ENCODE data around the gene CHD5. TPM values are rescaled to one million over a fixed set of nuclear protein-coding genes. Genes with fewer than 3 reads are reported as not detected.

The CHD5 gene
- total RNA-seq, 2 experiments from 2014 or later: 0.25 to 0.76 TPM

DNA sequence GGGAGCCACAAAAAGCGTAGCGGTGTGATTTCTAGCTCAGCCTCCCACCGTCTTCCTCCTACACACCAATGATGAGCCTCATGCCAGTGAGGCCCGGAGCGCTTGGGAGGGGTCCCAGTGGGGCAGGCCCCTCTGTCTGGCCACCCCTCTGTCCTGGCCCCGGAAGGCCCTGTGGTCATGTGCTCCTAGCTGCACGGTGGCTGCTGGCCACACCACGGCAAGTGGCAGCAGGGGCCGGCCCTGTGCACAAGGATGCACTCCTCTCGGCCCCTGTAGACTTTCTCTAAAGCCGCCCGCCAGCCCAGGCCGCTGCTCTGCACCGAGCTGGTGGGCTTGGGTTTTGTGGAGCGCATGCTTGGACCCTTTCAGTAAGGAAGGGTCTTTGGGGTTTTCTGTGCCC, 80.8 kb downstream of the CHD5 start:
- CTCF ChIA-PET: interaction anchor here (0.6 kb wide), 1 partner anchor 114 kb away, joined by 3 read pairs; no protein-coding TSS in a partner anchor
- Mint-ChIP-seq H3K4me3 (no peak overlapping the region), H3K4me1 (no peaks in the 10 kb centered on the region), H3K36me3 (ENCODE audit: low read depth) (peaks cover 12% of the 10 kb centered on the region), H3K9me3 (ENCODE audit: low read depth) (no peaks in the 10 kb centered on the region), H3K27me3 (no peaks in the 10 kb centered on the region), H3K27ac (no peak overlapping the region)
- POLR2A ChIA-PET: no interaction called here
- no peak for ATAC-seq
- intact Hi-C loops (cut with DNase I, micrococcal nuclease): no loop called here
- DNase-seq: no peak

DNA sequence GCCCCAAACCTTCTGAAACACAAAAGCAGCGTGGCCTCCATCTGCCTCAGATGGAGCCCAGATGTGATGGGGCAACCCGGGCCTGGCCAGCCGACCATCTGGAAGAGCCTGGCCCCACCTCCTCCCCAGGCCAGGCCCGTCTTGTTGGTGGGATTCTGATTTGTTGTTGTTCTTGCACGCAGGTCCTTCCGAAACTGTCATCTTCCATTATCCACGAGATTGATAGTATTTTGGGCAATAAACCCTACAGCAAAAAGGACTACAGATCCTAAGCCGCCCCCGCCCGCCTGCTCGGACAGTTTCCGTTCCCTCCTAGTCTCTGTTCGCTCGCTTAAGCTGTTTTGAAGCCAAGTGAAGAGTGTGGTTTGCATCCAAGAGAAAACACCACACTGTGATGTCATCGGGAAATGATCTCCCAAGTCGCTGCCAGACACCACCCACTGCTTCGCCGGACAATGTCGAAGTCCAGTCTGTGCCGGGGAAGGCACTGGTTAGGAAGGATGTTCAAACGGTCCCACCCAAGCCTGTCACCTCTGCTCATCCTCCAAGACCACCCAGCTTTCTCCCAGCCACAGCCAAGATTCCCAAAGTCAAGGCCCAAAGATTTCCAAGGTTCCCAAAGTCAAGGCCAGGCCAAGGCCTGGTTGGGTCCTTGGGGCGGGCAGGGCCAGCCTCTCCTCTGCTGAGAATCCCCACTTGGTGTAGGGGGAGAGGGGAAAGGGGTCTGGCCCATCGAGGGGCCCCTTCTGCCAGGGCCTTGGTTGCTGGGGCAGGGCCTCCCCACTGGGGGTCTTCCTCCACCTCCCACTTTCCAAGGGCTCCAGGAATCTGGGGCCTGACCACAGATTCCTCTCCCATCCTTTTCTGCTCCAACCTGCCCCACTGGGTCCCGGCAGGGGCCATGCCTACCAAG, 81.6 kb downstream of the CHD5 start:
- Mint-ChIP-seq H3K4me3 (no peak overlapping the region), H3K4me1 (no peaks in the 10 kb centered on the region), H3K36me3 (ENCODE audit: low read depth) (peaks cover 17% of the 10 kb centered on the region), H3K27ac (no peak overlapping the region), H3K9me3 (ENCODE audit: low read depth) (no peaks in the 10 kb centered on the region), H3K27me3 (no peaks in the 10 kb centered on the region)
- intact Hi-C loops (cut with DNase I, micrococcal nuclease): no loop called here
- no peak for ATAC-seq
- POLR2A ChIA-PET: no interaction called here
- CTCF ChIA-PET: no interaction called here
- no peak for DNase-seq

DNA sequence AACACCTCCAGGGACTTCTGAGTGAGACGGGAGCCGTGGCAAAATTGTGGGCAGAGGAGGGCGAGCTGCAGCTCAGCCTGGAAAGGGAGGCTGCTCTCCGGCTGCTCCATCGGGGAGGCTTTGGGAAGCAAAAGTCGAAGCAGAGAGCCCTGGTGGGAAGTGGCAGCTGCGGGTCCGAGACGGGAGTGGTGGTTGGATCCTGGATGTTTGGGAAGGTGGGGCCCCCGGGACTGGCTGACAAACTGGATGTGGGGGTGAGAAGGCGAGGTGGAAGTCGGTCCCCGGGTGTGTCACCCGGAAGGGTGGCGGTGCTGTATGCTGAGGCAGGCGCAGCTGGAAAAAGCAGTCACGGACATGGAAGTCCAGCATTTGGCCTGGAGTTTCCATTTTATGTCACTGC, 82.3 kb downstream of the CHD5 start:
- ChIA-PET CTCF (no interaction called here), POLR2A (interaction anchor here (0.6 kb wide), 1 partner anchor 96 kb away, joined by 3 read pairs; no protein-coding TSS in a partner anchor)
- intact Hi-C loops (cut with DNase I, micrococcal nuclease): no loop called here
- DNase-seq (no peak), ATAC-seq (no peak)
- H3K9me3 Mint-ChIP-seq (ENCODE audit: low read depth): no peaks in the 10 kb centered on the region
- no peaks in the 10 kb centered on the region for H3K4me1 Mint-ChIP-seq
- H3K27me3 Mint-ChIP-seq: no peaks in the 10 kb centered on the region
- H3K4me3 Mint-ChIP-seq: no peak overlapping the region
- no peak overlapping the region for H3K27ac Mint-ChIP-seq
- H3K36me3 Mint-ChIP-seq (ENCODE audit: low read depth): peaks cover 17% of the 10 kb centered on the region

DNA sequence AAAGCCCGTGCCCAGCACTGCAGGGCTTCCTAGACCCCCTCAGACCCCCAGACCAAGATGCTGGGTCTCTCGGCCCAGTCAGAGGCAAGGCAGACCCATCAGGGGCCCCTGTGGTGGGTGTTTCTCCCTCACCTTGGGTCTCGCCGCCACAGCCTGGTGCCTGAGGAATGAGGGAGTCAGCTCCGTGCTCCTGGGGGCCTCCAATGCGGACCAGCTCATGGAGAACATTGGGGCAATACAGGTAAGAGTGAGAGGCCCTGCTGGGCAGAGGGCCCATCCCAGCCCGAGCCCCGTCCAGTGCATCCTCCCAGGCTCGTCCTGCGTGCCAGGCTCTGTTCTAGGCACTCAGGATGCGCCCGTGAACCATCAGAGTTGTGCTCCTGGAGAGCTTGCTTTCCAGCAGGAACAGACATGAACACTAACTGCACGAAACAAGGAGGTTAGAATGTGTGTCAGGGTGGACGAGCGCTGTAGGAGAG, 83.0 kb downstream of the CHD5 start:
- ChIA-PET POLR2A (interaction anchor here (0.6 kb wide), 1 partner anchor 95 kb away, joined by 3 read pairs; no protein-coding TSS in a partner anchor), CTCF (no interaction called here)
- intact Hi-C loops (cut with DNase I, micrococcal nuclease): no loop called here
- Mint-ChIP-seq H3K36me3 (ENCODE audit: low read depth) (peaks cover 17% of the 10 kb centered on the region), H3K27ac (no peak overlapping the region), H3K4me3 (no peak overlapping the region), H3K9me3 (ENCODE audit: low read depth) (no peaks in the 10 kb centered on the region), H3K4me1 (no peaks in the 10 kb centered on the region), H3K27me3 (no peaks in the 10 kb centered on the region)
- DNase-seq: no peak
- ATAC-seq: no peak

DNA sequence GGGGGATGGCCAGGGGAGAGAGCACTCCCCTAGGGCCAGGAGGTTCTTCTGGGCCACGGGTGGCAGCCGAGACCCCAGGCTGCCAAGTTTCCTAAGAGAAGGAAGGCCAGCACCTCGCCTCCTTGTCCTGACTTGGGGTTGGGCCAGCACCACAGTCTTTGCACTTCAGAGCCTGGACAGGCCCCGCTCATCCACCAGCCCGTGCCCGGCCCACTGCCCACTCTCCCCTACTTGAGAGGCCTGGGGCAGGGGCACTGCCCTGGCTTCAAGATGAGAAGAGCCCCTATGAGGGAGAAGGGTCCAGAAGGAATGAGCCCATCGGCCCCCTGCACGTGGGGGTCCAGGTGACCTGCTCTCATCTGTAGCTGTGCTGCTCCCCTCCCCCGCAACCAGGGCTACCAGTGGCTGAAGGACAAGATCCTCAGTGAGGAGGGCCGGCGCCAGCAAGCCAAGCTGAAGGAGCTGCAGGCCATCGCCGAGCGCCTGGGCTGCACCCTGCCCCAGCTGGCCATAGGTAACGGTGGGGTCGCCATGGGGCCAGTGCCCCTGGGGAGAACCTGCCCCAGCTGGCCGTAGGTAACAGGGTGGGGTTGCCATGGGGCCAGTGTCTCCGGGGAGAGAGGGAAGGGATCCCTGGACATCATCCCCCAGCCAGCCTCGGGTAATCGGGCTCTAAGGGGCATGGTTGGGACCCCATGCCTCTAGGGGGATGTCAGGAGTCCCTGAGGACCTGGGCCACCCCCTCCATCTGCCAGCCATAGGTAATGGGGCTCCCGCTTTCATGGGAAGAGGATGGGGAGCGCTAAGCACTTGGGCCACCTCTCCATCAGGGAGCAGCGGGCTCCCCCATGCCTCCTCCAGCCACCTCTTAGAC, 83.6 kb downstream of the CHD5 start:
- no peaks in the 10 kb centered on the region for H3K9me3 Mint-ChIP-seq (ENCODE audit: low read depth)
- intact Hi-C loops (cut with DNase I, micrococcal nuclease): no loop called here
- ChIA-PET CTCF (no interaction called here), POLR2A (no interaction called here)
- H3K27me3 Mint-ChIP-seq: no peaks in the 10 kb centered on the region
- no peak overlapping the region for H3K4me3 Mint-ChIP-seq
- no peak for ATAC-seq
- no peaks in the 10 kb centered on the region for H3K4me1 Mint-ChIP-seq
- H3K36me3 Mint-ChIP-seq (ENCODE audit: low read depth): peaks cover 20% of the 10 kb centered on the region
- H3K27ac Mint-ChIP-seq: no peak overlapping the region
- no peak for DNase-seq

DNA sequence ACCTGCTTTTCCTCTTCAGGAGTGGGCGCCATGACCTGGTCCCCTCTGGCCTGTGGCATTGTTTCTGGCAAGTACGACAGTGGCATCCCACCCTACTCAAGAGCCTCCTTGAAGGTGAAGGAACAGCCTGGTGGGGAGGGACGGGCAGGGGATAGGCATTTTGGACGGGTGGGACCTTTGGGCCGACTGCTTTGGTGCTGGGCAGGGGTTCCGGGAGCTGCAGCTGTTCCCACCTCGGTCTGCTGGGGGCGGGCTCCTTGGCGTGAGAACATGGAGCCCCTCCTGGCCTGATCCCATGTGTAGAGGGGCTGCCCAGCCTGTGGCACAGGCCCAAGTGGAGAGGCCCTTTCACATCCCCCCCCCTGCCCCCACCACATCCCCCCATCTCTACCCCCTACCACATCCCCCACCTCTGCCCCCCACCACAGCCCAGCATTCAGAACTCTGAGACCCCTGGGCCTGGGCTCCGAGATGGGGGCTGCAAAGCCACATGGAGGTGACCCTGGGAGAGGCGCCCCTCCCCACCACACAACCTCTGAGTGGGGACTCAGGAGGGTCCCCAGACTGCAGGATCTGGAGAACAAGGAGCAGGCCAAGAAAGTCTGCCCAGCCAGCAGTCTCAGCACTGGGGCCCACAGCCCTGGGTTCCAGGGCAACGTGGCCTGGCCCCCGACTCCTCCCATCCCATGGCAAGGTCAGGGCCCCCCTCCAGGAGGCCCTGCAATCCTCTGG, 84.4 kb downstream of the CHD5 start:
- POLR2A ChIA-PET: no interaction called here
- intact Hi-C loops (cut with DNase I, micrococcal nuclease): no loop called here
- H3K27me3 Mint-ChIP-seq: no peaks in the 10 kb centered on the region
- no peaks in the 10 kb centered on the region for H3K4me1 Mint-ChIP-seq
- CTCF ChIA-PET: interaction anchor here (0.7 kb wide), 1 partner anchor 12 kb away, joined by 3 read pairs; no protein-coding TSS in a partner anchor
- H3K9me3 Mint-ChIP-seq (ENCODE audit: low read depth): no peaks in the 10 kb centered on the region
- no peak overlapping the region for H3K4me3 Mint-ChIP-seq
- H3K27ac Mint-ChIP-seq: no peak overlapping the region
- no peak for DNase-seq
- H3K36me3 Mint-ChIP-seq (ENCODE audit: low read depth): peaks cover 20% of the 10 kb centered on the region
- no peak for ATAC-seq

DNA sequence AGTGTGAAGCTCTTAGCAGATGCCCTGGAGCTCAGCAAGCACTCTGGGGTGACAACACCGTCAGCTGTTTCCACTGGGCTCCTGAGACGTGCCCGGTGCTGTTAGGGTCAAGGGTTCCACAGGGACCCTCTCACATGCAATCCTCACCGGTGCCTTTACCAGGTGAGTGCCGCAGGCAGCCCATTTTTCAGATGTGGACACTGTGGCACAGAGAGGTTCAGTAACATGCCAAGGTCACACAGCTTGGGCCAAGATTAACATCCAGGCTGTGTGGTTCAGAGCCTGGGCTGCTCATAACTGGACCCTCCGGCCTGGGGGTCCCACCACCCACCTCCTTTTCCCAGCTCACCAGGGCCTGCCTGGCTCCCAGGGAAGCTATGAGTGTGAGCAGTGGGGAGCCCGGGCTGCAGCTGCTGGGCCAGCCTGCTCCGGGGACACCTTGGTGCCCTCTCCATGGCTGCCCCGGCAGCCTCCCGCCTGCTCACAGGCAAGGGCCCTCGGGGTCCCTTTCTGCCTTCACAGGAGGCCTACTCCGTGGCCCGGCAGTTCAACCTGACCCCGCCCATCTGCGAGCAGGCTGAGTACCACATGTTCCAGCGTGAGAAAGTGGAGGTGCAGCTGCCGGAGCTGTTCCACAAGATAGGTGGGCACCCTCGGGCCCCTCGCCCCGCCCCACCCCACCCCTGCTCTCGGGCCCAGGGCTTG, 85.2 kb downstream of the CHD5 start:
- Mint-ChIP-seq H3K27me3 (no peaks in the 10 kb centered on the region), H3K4me3 (no peak overlapping the region), H3K27ac (no peak overlapping the region), H3K36me3 (ENCODE audit: low read depth) (peaks cover 22% of the 10 kb centered on the region), H3K9me3 (ENCODE audit: low read depth) (no peaks in the 10 kb centered on the region), H3K4me1 (no peaks in the 10 kb centered on the region)
- POLR2A ChIA-PET: no interaction called here
- CTCF ChIA-PET: interaction anchor here (0.7 kb wide), 1 partner anchor 11 kb away, joined by 3 read pairs; no protein-coding TSS in a partner anchor
- intact Hi-C loops (cut with DNase I, micrococcal nuclease): no loop called here
- no peak for ATAC-seq
- DNase-seq: peak; percentile 6

DNA sequence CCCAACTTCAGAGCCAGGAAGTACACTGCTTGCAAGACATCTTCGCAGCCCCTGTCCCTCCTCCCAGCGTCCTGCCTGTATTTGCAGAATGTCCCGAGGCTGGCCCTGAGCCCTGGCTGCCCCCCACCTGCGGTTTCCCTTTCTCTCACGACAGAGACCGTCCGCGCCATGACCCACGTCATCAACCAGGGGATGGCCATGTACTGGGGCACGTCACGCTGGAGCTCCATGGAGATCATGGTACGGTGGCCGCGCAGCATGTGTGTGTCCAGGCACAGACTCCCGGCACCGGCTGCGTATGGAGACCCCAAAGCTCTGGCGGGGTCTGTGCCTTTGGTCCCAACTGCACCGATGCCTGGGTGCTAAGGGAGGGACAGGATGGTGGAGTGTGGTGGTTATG, 85.9 kb downstream of the CHD5 start:
- CTCF ChIA-PET: no interaction called here
- POLR2A ChIA-PET: no interaction called here

DNA sequence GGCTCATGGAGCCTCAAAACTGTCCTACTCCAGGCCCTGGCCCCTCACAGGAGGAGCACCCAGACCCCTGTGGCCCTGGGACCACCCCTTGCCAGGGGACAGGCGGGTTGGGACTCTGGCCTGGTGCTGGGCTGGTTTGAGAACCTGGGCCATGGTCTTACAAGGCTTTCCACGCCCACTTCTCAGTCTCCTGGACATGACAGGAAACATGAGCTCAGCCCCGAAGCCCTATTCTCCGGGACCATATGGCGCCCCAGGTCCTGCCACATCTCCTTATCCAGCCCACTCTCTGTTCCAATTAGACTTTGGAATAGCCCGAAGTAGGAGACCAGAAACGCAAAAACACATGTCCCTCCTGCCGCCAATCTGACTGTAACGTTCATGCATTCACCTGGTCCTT, 86.5 kb downstream of the CHD5 start:
- Mint-ChIP-seq H3K27ac (no peak overlapping the region), H3K36me3 (ENCODE audit: low read depth) (peaks cover 25% of the 10 kb centered on the region), H3K4me3 (no peak overlapping the region), H3K4me1 (no peaks in the 10 kb centered on the region), H3K27me3 (no peaks in the 10 kb centered on the region), H3K9me3 (ENCODE audit: low read depth) (no peaks in the 10 kb centered on the region)
- DNase-seq: peak; percentile 2
- ChIA-PET POLR2A (no interaction called here), CTCF (no interaction called here)
- ATAC-seq: no peak
- intact Hi-C loops (cut with DNase I, micrococcal nuclease): no loop called here

More for the DNA sequence above, 85.9 kb downstream of the CHD5 start:
- peak; percentile 6 for DNase-seq
- Mint-ChIP-seq H3K27ac (no peak overlapping the region), H3K9me3 (ENCODE audit: low read depth) (no peaks in the 10 kb centered on the region), H3K36me3 (ENCODE audit: low read depth) (peaks cover 25% of the 10 kb centered on the region), H3K4me1 (no peaks in the 10 kb centered on the region), H3K4me3 (no peak overlapping the region), H3K27me3 (no peaks in the 10 kb centered on the region)
- intact Hi-C loops (cut with DNase I, micrococcal nuclease): no loop called here
- no peak for ATAC-seq

DNA sequence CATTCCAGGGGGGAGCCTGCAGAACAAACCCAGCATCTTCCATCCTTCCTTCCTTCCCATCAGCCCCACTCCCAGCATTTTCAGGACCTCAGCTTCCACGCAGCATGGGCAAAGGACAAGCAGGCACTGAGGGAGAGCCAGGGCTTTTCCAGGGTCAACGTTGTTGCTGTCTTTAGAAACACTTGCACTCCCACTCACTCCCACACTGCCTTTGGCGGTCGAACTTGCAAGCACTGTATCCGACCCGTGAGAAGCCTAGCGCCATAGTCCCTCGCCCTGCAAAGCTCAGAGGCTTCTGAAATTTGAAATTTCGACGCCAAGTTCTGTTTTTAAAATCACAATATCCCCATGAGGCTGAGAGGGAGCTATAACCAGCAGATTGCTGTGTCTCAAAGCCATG, 87.0 kb downstream of the CHD5 start:
- H3K36me3 Mint-ChIP-seq (ENCODE audit: low read depth): peaks cover 20% of the 10 kb centered on the region
- no peaks in the 10 kb centered on the region for H3K27me3 Mint-ChIP-seq
- CTCF ChIA-PET: no interaction called here
- H3K9me3 Mint-ChIP-seq (ENCODE audit: low read depth): no peaks in the 10 kb centered on the region
- DNase-seq (no peak), ATAC-seq (no peak)
- intact Hi-C loops (cut with DNase I, micrococcal nuclease): no loop called here
- H3K27ac Mint-ChIP-seq: no peak overlapping the region
- no peak overlapping the region for H3K4me3 Mint-ChIP-seq
- POLR2A ChIA-PET: interaction anchor here (0.6 kb wide), 1 partner anchor 10 kb away, joined by 4 read pairs; no protein-coding TSS in a partner anchor
- H3K4me1 Mint-ChIP-seq: no peaks in the 10 kb centered on the region

DNA sequence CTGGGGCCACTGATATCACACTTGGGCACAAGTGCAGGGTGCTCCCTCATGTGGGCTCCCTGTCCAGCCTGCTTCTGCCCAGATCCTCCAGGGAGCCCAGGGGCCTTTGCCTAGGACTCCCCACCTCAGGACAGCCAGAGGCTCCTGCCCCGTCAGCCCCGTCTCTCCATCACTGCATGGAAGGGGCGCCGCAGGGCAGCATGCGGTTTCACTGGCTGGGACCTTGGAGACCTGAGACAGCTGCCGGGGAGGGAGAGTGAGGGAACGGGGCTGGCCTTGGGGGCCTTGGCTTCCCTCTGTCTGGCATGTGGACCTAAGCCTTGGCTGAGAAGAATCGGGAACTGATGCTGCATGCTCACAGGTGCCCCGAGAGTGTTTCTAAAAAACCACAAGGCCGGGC, 87.9 kb downstream of the CHD5 start:
- no peak overlapping the region for H3K4me3 Mint-ChIP-seq
- ChIA-PET POLR2A (no interaction called here), CTCF (interaction anchor here (0.7 kb wide), 1 partner anchor 65 kb away, joined by 3 read pairs; no protein-coding TSS in a partner anchor)
- no peak overlapping the region for H3K27ac Mint-ChIP-seq
- intact Hi-C loops (cut with DNase I, micrococcal nuclease): no loop called here
- H3K9me3 Mint-ChIP-seq (ENCODE audit: low read depth): no peaks in the 10 kb centered on the region
- peaks cover 18% of the 10 kb centered on the region for H3K36me3 Mint-ChIP-seq (ENCODE audit: low read depth)
- no peaks in the 10 kb centered on the region for H3K27me3 Mint-ChIP-seq
- DNase-seq (no peak), ATAC-seq (no peak)
- H3K4me1 Mint-ChIP-seq: no peaks in the 10 kb centered on the region
